PC-9 (cell line): ENCODE data around the gene RPS5. TPM values are rescaled to one million over a fixed set of nuclear protein-coding genes. Genes with fewer than 3 reads are reported as not detected.
A peak's percentile ranks its signal among the peaks of the same experiment; 100 is the strongest.

Source experiments
- BruUV-seq: library from RNA; stranded (reverse); fragments of 400-500 nt; replicated peaks from 2 replicates; lab custom pipeline; 2021; lab: Mats Ljungman, UMichigan
- CTCF ChIA-PET: fragments of 300-600 bp; sonication (Branson Sonifier 250); formaldehyde crosslinking; loops from one replicate; lab custom pipeline; 2022; ENCODE audit warnings: antibody characterized with exemption; lab: Charles Lee
- POLR2A ChIA-PET: fragments of 300-600 bp; sonication (Branson Sonifier 250); formaldehyde crosslinking; loops from one replicate; lab custom pipeline; 2022; ENCODE audit warnings: antibody characterized with exemption; ENCODE audit not compliant: unreplicated experiment; lab: Charles Lee
- DNase-seq, 2 experiments: peaks; one replicate each; pipeline versions ENCODE4 v3.0.0 to v3.0.0-alpha.2; 2015 to 2022; ENCODE audit warnings: mixed read lengths in 1 of 2
- H2AFZ ChIP-seq: fragments of 200-600 bp; sonication (generic); 2 replicates; pipeline ENCODE4 v1.8.1; 2017; ENCODE audit warnings: antibody characterized with exemption
- H3F3A ChIP-seq: fragments of 200-600 bp; sonication (generic); 2 replicates; pipeline ENCODE4 v1.8.1; 2017; ENCODE audit warnings: antibody characterized with exemption, mild to moderate bottlenecking, low read depth; ENCODE audit not compliant: insufficient read depth
- H3K27ac ChIP-seq: fragments of 200-600 bp; sonication (generic); 2 replicates; pipeline ENCODE4 v1.6.1; 2016; ENCODE audit warnings: mixed run types
- H3K27me3 ChIP-seq: fragments of 200-600 bp; sonication (generic); 2 replicates; pipeline ENCODE4 v1.6.1; 2016; ENCODE audit warnings: low read depth, mixed run types; ENCODE audit not compliant: insufficient read depth
- H3K36me3 ChIP-seq: fragments of 200-600 bp; sonication (generic); 2 replicates; pipeline ENCODE4 v1.6.1; 2016; ENCODE audit warnings: low read depth, mixed run types
- H3K4me1 ChIP-seq: fragments of 200-600 bp; sonication (generic); replicated peaks from 2 replicates; pipeline ENCODE4 v1.6.1; 2016; ENCODE audit warnings: mixed run types; ENCODE audit not compliant: insufficient read depth
- H3K4me2 ChIP-seq: fragments of 200-600 bp; sonication (generic); 2 replicates; pipeline ENCODE4 v1.6.1; 2017; ENCODE audit warnings: mixed run types
- H3K4me3 ChIP-seq: fragments of 200-600 bp; sonication (generic); 2 replicates; pipeline ENCODE4 v1.6.1; 2016; ENCODE audit warnings: mixed run types
- H3K79me2 ChIP-seq: fragments of 200-600 bp; sonication (generic); 2 replicates; pipeline ENCODE4 v1.6.1; 2017; ENCODE audit warnings: low read depth, mixed run types
- H3K9me2 ChIP-seq: fragments of 200-600 bp; sonication (generic); 2 replicates; pipeline ENCODE4 v1.8.1; 2017; ENCODE audit warnings: mild to moderate bottlenecking; ENCODE audit not compliant: insufficient read depth
- H3K9me3 ChIP-seq: fragments of 200-600 bp; sonication (generic); 2 replicates; pipeline ENCODE4 v1.8.1; 2016; ENCODE audit warnings: low read depth; ENCODE audit not compliant: insufficient read depth
- H4K20me1 ChIP-seq: fragments of 200-600 bp; sonication (generic); 2 replicates; pipeline ENCODE4 v1.8.1; 2017; ENCODE audit not compliant: insufficient read depth
- CTCF ChIP-seq: fragments of 200-600 bp; sonication (generic); conservative IDR thresholded peaks from 2 replicates; pipeline ENCODE4 v1.6.1; 2017; ENCODE audit warnings: mixed run types, antibody characterized with exemption, mild to moderate bottlenecking, moderate library complexity
- EZH2 ChIP-seq: fragments of 200-600 bp; sonication (generic); IDR thresholded peaks from 2 replicates; pipeline ENCODE4 v1.8.0; 2017; ENCODE audit warnings: antibody characterized with exemption, low read depth
- intact Hi-C: fragments of 100-400 bp; cut with micrococcal nuclease; formaldehyde crosslinking; loops from one replicate; pipeline ENCODE4 v1.10.0; 2022; ENCODE audit not compliant: unreplicated experiment
- total RNA-seq: library from RNA; stranded (reverse); gene quantifications from 2 replicates; pipeline ENCODE4 v1.2.3, GENCODE V29; 2021

The RPS5 gene
- total RNA-seq, 1 experiment from 2014 or later = 961 TPM

DNA sequence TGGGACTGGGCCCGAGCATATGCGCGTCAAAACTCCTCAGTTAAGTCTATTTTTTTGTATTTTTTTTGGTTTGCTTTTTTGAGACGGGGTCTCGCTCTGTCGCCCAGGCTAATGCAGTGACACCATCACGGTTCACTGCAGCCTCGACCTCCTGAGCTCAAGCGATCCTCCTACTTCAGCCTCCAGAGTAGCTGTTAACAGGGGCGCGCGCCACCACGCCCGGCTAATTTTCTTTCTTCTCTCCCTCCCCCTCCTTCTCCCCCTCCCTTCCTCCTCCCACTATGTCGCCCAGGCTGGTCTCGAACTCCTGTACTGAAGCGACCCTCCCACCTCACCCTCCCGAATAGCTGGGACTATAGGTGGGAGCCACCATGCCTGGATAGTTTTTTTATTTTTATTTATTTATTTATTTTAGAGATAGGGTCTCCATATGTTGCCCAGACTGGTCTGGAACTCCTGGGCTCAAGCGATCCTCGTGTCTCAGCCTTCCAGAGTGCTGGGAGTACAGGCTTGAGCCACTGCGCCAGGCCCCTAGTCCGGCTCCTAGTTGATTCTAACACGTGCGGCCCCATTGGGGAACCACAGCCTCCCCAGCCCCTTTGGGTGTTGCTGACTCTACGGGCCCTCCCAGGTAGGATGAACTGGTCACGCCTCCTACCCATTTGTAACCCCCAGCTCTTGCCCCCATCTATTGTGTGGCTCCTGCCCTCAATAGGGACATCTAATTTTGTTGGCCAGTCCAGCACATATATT is 5.4 kb upstream of the RPS5 start:
- ChIA-PET POLR2A (interaction anchor here (0.6 to 1.3 kb wide), 2 partner anchors 11 to 19 kb away, joined by 3 to 4 read pairs; partner anchors contain the start of gene ZNF497), CTCF (no interaction called here)
- no TSS peak for BruUV-seq
- Histone ChIP-seq H4K20me1 (no peaks in the 10 kb centered on the region), H3K9me2 (no peaks in the 10 kb centered on the region), H3K4me2 (peak overlapping the region; percentile 76), H3F3A (no peaks in the 10 kb centered on the region), H2AFZ (peak overlapping the region; percentile 77), H3K27me3 (no peaks in the 10 kb centered on the region), H3K36me3 (no peaks in the 10 kb centered on the region), H3K9me3 (no peaks in the 10 kb centered on the region), H3K4me1 (peaks cover 12% of the 10 kb centered on the region), H3K4me3 (peak overlapping the region; percentile 92), H3K79me2 (peaks cover 28% of the 10 kb centered on the region), H3K27ac (no peak overlapping the region)
- intact Hi-C loops = loop anchor here (1.0 to 5.0 kb wide), 5 partner anchors 13 to 96 kb away; partner anchors contain the start of genes RNF225, ZNF446, ZNF497 and ZNF584
- DNase-seq = no peak
- no peak for TF ChIP-seq EZH2
- TF ChIP-seq CTCF = no peak

DNA sequence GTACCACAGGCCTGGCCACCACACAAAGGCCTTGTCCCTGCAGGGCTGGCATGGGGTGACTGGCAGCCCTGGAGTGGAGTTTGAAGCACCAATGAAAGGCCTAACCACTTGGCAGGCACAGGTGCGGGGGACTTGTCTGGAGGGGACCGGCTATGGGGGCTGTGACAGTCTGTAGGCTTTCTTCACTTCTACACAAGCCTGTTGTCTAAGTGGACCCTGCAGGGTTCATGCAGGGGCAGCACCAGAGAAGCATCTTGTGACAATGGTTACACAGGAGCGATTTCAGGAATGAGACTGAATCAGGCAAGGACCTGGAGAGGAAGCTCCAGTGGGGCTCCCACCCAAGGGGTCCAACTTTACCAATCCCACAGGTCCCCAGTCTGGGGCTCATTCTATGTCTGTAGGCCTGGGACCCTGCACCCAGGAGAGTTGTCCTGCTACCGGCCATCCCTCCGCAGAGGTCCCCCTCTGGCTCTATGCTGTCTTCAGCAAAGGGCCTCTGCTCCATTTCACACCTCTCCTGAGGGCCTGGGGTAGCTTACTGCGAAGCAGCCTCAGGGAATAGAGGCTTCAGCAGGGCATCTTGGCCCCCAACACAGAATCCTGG is 4.0 kb upstream of the RPS5 start:
- no peak for DNase-seq
- Histone ChIP-seq H3K79me2 (peaks cover 39% of the 10 kb centered on the region), H3K4me3 (no peak overlapping the region), H3K9me2 (no peaks in the 10 kb centered on the region), H3F3A (no peaks in the 10 kb centered on the region), H2AFZ (no peak overlapping the region), H3K36me3 (no peaks in the 10 kb centered on the region), H3K4me2 (no peak overlapping the region), H3K27ac (no peak overlapping the region), H3K4me1 (peaks cover 14% of the 10 kb centered on the region), H4K20me1 (peaks cover 6% of the 10 kb centered on the region), H3K9me3 (no peaks in the 10 kb centered on the region), H3K27me3 (no peaks in the 10 kb centered on the region)
- CTCF ChIA-PET = no interaction called here
- intact Hi-C loops = loop anchor here (5.0 kb wide), 1 partner anchor 94 kb away; the partner anchor contains the start of gene ZNF446
- POLR2A ChIA-PET = no interaction called here
- no TSS peak for BruUV-seq
- no peak for TF ChIP-seq EZH2
- TF ChIP-seq CTCF = no peak

- CTCF ChIA-PET = no interaction called here
- POLR2A ChIA-PET = no interaction called here
- peaks cover 8% of the 10 kb centered on the region; the same call in 1 of the 2 replicates for H3F3A ChIP-seq
- no peak overlapping the region for H2AFZ ChIP-seq
- BruUV-seq = no TSS peak
- no peaks in the 10 kb centered on the region for H3K36me3 ChIP-seq
- DNase-seq = peak in 1 of 2 experiments; percentile 20
- H3K4me2 ChIP-seq = peak overlapping the region; percentile 77
- H3K9me3 ChIP-seq = no peaks in the 10 kb centered on the region
- H3K27ac ChIP-seq = peak overlapping the region; percentile 95
- H3K4me1 ChIP-seq = peaks cover 22% of the 10 kb centered on the region
- H3K27me3 ChIP-seq = no peaks in the 10 kb centered on the region
- H4K20me1 ChIP-seq = peaks cover 7% of the 10 kb centered on the region
- peaks cover 60% of the 10 kb centered on the region for H3K79me2 ChIP-seq
- no peaks in the 10 kb centered on the region for H3K9me2 ChIP-seq
- TF ChIP-seq CTCF (no peak), EZH2 (no peak)
- peak overlapping the region; percentile 93 for H3K4me3 ChIP-seq
- intact Hi-C loops = no loop called here
Observed at GRCh38 chr19:58385313-58385890, 1.7 kb upstream of the RPS5 start.
